Activated CD8-positive, alpha-beta T cell treated with anti-CD3 and anti-CD28 coated beads, Interleukin-2, amount 10 ng/mL, durations not matched to agents 7 days and 5 days (primary cell): ENCODE data around the gene MORN5. TPM values are rescaled to one million over a fixed set of nuclear protein-coding genes. Genes with fewer than 3 reads are reported as not detected.

Experiments
- ATAC-seq: fragments of 150-1000 bp; cut with Tn5 transposase; one replicate; pipeline ENCODE4 v1.10.0; 2021; ENCODE audit warnings: moderate library complexity
- CTCF ChIA-PET: fragments of 350-600 bp; sonication (Branson Sonifier 250); formaldehyde crosslinking; loops from one replicate; lab custom pipeline; 2021; ENCODE audit warnings: antibody characterized with exemption; lab: Charles Lee
- POLR2A ChIA-PET: fragments of 350-600 bp; sonication (Branson Sonifier 250); formaldehyde crosslinking; loops from one replicate; lab custom pipeline; 2021; ENCODE audit warnings: antibody characterized with exemption; lab: Charles Lee
- DNase-seq: peaks from one replicate; pipeline ENCODE4 v3.0.0-alpha.2; 2020
- H3K27ac Mint-ChIP-seq: one replicate; pipeline ENCODE4 v1.8.0; 2021; ENCODE audit warnings: mild to moderate bottlenecking, mixed read lengths
- H3K27me3 Mint-ChIP-seq: one replicate; pipeline ENCODE4 v1.8.0; 2021; ENCODE audit warnings: low read depth, mixed read lengths
- H3K36me3 Mint-ChIP-seq: one replicate; pipeline ENCODE4 v1.8.0; 2021; ENCODE audit warnings: low read depth, mixed read lengths
- H3K4me1 Mint-ChIP-seq: one replicate; pipeline ENCODE4 v1.8.0; 2021; ENCODE audit warnings: low read depth, mixed read lengths
- H3K4me3 Mint-ChIP-seq: one replicate; pipeline ENCODE4 v1.8.0; 2021; ENCODE audit warnings: mild to moderate bottlenecking, mixed read lengths
- H3K9me3 Mint-ChIP-seq: one replicate; pipeline ENCODE4 v1.8.0; 2022; ENCODE audit warnings: mixed read lengths; ENCODE audit not compliant: insufficient read depth
- total RNA-seq, 2 experiments: library from RNA; stranded (reverse); gene quantifications; one replicate each; pipeline ENCODE4 v1.2.3, GENCODE V29; 2021

The MORN5 gene
- total RNA-seq, 2 experiments from 2014 or later = not detected

- no peak for ATAC-seq
- CTCF ChIA-PET = no interaction called here
- peaks cover 11% of the 10 kb centered on the region for H3K27me3 Mint-ChIP-seq
- POLR2A ChIA-PET = no interaction called here
- no peaks in the 10 kb centered on the region for H3K36me3 Mint-ChIP-seq
- no peak for DNase-seq
- H3K27ac Mint-ChIP-seq = no peak overlapping the region
- no peaks in the 10 kb centered on the region for H3K9me3 Mint-ChIP-seq
- no peak overlapping the region for H3K4me3 Mint-ChIP-seq
- H3K4me1 Mint-ChIP-seq = no peaks in the 10 kb centered on the region
Observed at GRCh38 chr9:122195875-122196274, 36.2 kb downstream of the MORN5 start.

GRCh38 chr9:122197426-122197825 is 37.7 kb downstream of the MORN5 start:
- POLR2A ChIA-PET = no interaction called here
- Mint-ChIP-seq H3K36me3 (no peaks in the 10 kb centered on the region), H3K4me1 (no peaks in the 10 kb centered on the region), H3K4me3 (no peak overlapping the region), H3K27me3 (peaks cover 11% of the 10 kb centered on the region), H3K27ac (no peak overlapping the region), H3K9me3 (no peaks in the 10 kb centered on the region)
- CTCF ChIA-PET = no interaction called here
- ATAC-seq (no peak), DNase-seq (no peak)

- ChIA-PET POLR2A (no interaction called here), CTCF (no interaction called here)
- Mint-ChIP-seq H3K27me3 (peaks cover 11% of the 10 kb centered on the region), H3K36me3 (no peaks in the 10 kb centered on the region), H3K4me3 (no peak overlapping the region), H3K4me1 (no peaks in the 10 kb centered on the region), H3K27ac (no peak overlapping the region), H3K9me3 (no peaks in the 10 kb centered on the region)
- DNase-seq (no peak), ATAC-seq (no peak)
Observed at GRCh38 chr9:122197882-122198281, 38.2 kb downstream of the MORN5 start.

- no peak overlapping the region for H3K4me3 Mint-ChIP-seq
- no peak overlapping the region for H3K27ac Mint-ChIP-seq
- no peaks in the 10 kb centered on the region for H3K4me1 Mint-ChIP-seq
- H3K9me3 Mint-ChIP-seq = no peaks in the 10 kb centered on the region
- ChIA-PET POLR2A (interaction anchor here (0.8 kb wide), 1 partner anchor 10 kb away, joined by 5 read pairs; no protein-coding TSS in a partner anchor), CTCF (no interaction called here)
- no peaks in the 10 kb centered on the region for H3K36me3 Mint-ChIP-seq
- H3K27me3 Mint-ChIP-seq = peaks cover 3% of the 10 kb centered on the region
- DNase-seq = no peak
- no peak for ATAC-seq
Observed at GRCh38 chr9:122200960-122201595, 41.4 kb downstream of the MORN5 start.

GRCh38 chr9:122201641-122202040 is 41.9 kb downstream of the MORN5 start:
- no peak for DNase-seq
- no peak overlapping the region for H3K27ac Mint-ChIP-seq
- POLR2A ChIA-PET = no interaction called here
- no peak overlapping the region for H3K4me3 Mint-ChIP-seq
- ATAC-seq = no peak
- H3K4me1 Mint-ChIP-seq = no peaks in the 10 kb centered on the region
- peaks cover 3% of the 10 kb centered on the region for H3K27me3 Mint-ChIP-seq
- H3K36me3 Mint-ChIP-seq = no peaks in the 10 kb centered on the region
- H3K9me3 Mint-ChIP-seq = no peaks in the 10 kb centered on the region
- CTCF ChIA-PET = no interaction called here

GRCh38 chr9:122202111-122202510 is 42.4 kb downstream of the MORN5 start:
- no peak overlapping the region for H3K27ac Mint-ChIP-seq
- CTCF ChIA-PET = no interaction called here
- peaks cover 3% of the 10 kb centered on the region for H3K27me3 Mint-ChIP-seq
- POLR2A ChIA-PET = no interaction called here
- H3K36me3 Mint-ChIP-seq = no peaks in the 10 kb centered on the region
- DNase-seq (no peak), ATAC-seq (no peak)
- no peak overlapping the region for H3K4me3 Mint-ChIP-seq
- no peaks in the 10 kb centered on the region for H3K9me3 Mint-ChIP-seq
- H3K4me1 Mint-ChIP-seq = no peaks in the 10 kb centered on the region

- ChIA-PET CTCF (no interaction called here), POLR2A (no interaction called here)
- H3K36me3 Mint-ChIP-seq = no peaks in the 10 kb centered on the region
- no peak overlapping the region for H3K27ac Mint-ChIP-seq
- H3K9me3 Mint-ChIP-seq = no peaks in the 10 kb centered on the region
- no peaks in the 10 kb centered on the region for H3K4me1 Mint-ChIP-seq
- no peak for DNase-seq
- ATAC-seq = no peak
- no peaks in the 10 kb centered on the region for H3K27me3 Mint-ChIP-seq
- H3K4me3 Mint-ChIP-seq = no peak overlapping the region
Observed at GRCh38 chr9:122204055-122204454, 44.3 kb downstream of the MORN5 start.

GRCh38 chr9:122204491-122204890 is 44.8 kb downstream of the MORN5 start:
- Mint-ChIP-seq H3K4me3 (no peak overlapping the region), H3K27me3 (no peaks in the 10 kb centered on the region), H3K36me3 (no peaks in the 10 kb centered on the region), H3K4me1 (no peaks in the 10 kb centered on the region), H3K9me3 (no peaks in the 10 kb centered on the region), H3K27ac (no peak overlapping the region)
- no peak for DNase-seq
- ChIA-PET CTCF (no interaction called here), POLR2A (no interaction called here)
- ATAC-seq = no peak

- DNase-seq (no peak), ATAC-seq (no peak)
- Mint-ChIP-seq H3K4me1 (no peaks in the 10 kb centered on the region), H3K36me3 (no peaks in the 10 kb centered on the region), H3K27ac (no peak overlapping the region), H3K27me3 (peaks cover under 1% of the 10 kb centered on the region), H3K4me3 (no peak overlapping the region), H3K9me3 (no peaks in the 10 kb centered on the region)
- ChIA-PET CTCF (no interaction called here), POLR2A (no interaction called here)
Observed at GRCh38 chr9:122205176-122205575, 45.5 kb downstream of the MORN5 start.

- no peak overlapping the region for H3K4me3 Mint-ChIP-seq
- POLR2A ChIA-PET = no interaction called here
- CTCF ChIA-PET = no interaction called here
- peaks cover 10% of the 10 kb centered on the region for H3K27me3 Mint-ChIP-seq
- H3K36me3 Mint-ChIP-seq = no peaks in the 10 kb centered on the region
- H3K9me3 Mint-ChIP-seq = no peaks in the 10 kb centered on the region
- H3K27ac Mint-ChIP-seq = no peak overlapping the region
- no peak for ATAC-seq
- no peak for DNase-seq
- H3K4me1 Mint-ChIP-seq = no peaks in the 10 kb centered on the region
Observed at GRCh38 chr9:122206118-122207046, 46.7 kb downstream of the MORN5 start.

GRCh38 chr9:122207096-122207495 is 47.4 kb downstream of the MORN5 start:
- Mint-ChIP-seq H3K9me3 (no peaks in the 10 kb centered on the region), H3K27me3 (peaks cover 17% of the 10 kb centered on the region), H3K36me3 (no peaks in the 10 kb centered on the region), H3K4me1 (no peaks in the 10 kb centered on the region), H3K27ac (no peak overlapping the region), H3K4me3 (no peak overlapping the region)
- CTCF ChIA-PET = no interaction called here
- ATAC-seq (no peak), DNase-seq (no peak)
- POLR2A ChIA-PET = no interaction called here

- POLR2A ChIA-PET = no interaction called here
- H3K4me1 Mint-ChIP-seq = peaks cover 6% of the 10 kb centered on the region
- no peaks in the 10 kb centered on the region for H3K9me3 Mint-ChIP-seq
- H3K27me3 Mint-ChIP-seq = peaks cover 35% of the 10 kb centered on the region
- DNase-seq (no peak), ATAC-seq (no peak)
- CTCF ChIA-PET = interaction anchor here (1.0 kb wide), 1 partner anchor 84 kb away, joined by 3 read pairs; no protein-coding TSS in a partner anchor
- H3K27ac Mint-ChIP-seq = no peak overlapping the region
- H3K4me3 Mint-ChIP-seq = no peak overlapping the region
- no peaks in the 10 kb centered on the region for H3K36me3 Mint-ChIP-seq
Observed at GRCh38 chr9:122209451-122209850, 49.7 kb downstream of the MORN5 start.
